NCI-H2196 treated with DMSO at 0.1 percent for 48 hours (cell line): ENCODE measurements around the gene PCDHGC5.

Experiments used
- DNase-seq: peaks from one replicate; lab custom pipeline; 2025; ENCODE audit not compliant: unreplicated experiment; lab: John Stamatoyannopoulos, UW

Gene PCDHGC5

GRCh38 chr5:141488591-141489561 is at the start of gene PCDHGC5:
PCDHGC5 (plus strand) TSS chr5:141489081; CDS start chr5:141489241, 160 bp downstream.
- no peak for DNase-seq

DNA sequence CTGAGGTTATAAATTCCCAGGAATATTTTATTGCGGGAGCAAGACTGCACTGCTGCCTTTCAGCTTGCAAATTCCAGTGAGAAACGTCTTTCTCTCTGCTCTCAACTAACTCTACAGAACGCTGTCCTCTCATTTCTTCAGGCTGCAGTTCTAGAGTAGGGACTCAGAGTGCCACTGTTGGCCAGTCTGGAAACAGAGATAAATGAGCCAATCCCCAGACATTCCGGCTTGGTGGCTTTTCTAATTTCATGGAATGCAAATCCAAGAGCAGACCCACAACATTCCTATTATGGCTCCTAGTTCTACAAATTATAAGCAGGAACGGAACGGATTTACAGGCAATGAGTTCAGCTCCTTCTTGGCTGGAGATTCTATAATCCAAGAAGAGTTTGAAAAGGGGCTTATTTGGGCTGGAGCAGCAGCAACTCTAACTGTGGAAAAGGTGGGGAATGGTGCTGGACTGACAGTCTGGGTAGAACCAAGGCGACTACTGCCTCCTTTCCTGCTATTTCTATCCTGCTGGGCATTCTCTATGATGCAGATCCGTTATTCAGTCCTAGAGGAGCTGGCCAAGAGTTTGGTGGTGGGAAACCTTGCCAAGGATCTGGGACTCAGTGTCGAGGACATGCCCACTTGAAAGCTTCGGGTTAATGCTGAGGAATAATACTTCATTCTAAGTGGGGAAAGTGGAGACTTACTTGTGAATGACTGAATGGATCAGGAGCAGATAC is 49.3 kb upstream of the PCDHGC5 start:
- no peak for DNase-seq

DNA sequence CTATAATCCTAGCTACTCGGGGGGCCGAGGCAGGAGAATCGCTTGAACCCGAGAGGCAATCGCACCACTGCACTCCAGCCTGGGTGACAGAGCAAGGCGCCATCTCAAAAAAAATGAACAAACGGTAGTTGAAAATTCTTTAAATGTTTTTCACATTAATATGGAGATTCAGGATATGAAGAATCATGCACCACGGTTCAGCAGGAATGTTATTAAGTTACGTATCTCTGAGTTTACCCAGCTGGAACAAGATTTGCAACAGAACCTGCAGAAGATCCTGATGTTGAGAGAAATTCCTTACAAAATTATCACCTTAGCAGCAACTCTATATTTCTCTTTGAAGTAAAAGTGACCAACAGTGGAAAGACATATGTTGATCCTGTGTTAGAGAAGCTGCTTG is 48.5 kb upstream of the PCDHGC5 start:
- no peak for DNase-seq

DNA sequence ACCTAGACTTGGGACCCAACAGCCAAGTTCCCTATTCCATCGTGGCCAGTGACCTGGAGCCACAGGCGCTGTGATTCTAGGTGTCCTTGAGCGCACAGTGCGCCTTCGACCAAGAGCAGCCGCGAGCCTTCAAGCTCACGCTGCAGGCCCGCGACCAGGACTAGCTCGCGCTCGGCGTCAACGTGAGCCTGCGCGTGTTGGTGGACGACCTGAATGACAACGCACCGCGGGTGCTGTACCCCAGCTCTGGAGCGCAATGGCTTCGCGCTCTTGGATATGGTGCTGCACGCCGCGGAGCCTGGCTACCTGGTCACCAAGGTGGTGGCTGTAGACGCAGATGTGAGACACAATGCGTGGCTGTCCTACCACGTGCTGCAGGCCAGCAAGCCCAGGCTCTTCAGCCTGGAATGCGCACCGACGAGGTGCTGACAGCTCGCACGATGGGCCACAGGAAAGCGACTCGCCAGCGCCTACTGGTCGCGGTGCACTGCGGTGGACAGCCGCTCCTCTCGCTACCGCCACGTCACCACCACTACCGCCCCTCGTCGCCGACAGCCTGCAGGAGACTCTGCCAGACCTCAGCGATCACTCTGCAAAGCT is 47.2 kb upstream of the PCDHGC5 start:
- no peak for DNase-seq

- DNase-seq: no peak
Measured at GRCh38 chr5:141465351-141465750, 23.5 kb upstream of the PCDHGC5 start.

GRCh38 chr5:141475625-141476131 is 13.2 kb upstream of the PCDHGC5 start, which contains the start of gene PCDHGC3:
PCDHGC3 (plus strand) TSS chr5:141475966; CDS start chr5:141476117, 151 bp downstream.
- peak; percentile 87 for DNase-seq

DNA sequence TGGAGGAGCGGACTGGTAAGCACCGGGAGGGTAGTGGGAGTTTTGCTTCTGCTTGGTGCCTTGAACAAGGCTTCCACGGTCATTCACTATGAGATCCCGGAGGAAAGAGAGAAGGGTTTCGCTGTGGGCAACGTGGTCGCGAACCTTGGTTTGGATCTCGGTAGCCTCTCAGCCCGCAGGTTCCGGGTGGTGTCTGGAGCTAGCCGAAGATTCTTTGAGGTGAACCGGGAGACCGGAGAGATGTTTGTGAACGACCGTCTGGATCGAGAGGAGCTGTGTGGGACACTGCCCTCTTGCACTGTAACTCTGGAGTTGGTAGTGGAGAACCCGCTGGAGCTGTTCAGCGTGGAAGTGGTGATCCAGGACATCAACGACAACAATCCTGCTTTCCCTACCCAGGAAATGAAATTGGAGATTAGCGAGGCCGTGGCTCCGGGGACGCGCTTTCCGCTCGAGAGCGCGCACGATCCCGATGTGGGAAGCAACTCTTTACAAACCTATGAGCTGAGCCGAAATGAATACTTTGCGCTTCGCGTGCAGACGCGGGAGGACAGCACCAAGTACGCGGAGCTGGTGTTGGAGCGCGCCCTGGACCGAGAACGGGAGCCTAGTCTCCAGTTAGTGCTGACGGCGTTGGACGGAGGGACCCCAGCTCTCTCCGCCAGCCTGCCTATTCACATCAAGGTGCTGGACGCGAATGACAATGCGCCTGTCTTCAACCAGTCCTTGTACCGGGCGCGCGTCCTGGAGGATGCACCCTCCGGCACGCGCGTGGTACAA is 12.6 kb upstream of the PCDHGC5 start:
- DNase-seq: no peak

GRCh38 chr5:141477044-141477575 is 11.8 kb upstream of the PCDHGC5 start:
- DNase-seq: no peak

- no peak for DNase-seq
Measured at GRCh38 chr5:141477815-141478214, 11.1 kb upstream of the PCDHGC5 start.

DNA sequence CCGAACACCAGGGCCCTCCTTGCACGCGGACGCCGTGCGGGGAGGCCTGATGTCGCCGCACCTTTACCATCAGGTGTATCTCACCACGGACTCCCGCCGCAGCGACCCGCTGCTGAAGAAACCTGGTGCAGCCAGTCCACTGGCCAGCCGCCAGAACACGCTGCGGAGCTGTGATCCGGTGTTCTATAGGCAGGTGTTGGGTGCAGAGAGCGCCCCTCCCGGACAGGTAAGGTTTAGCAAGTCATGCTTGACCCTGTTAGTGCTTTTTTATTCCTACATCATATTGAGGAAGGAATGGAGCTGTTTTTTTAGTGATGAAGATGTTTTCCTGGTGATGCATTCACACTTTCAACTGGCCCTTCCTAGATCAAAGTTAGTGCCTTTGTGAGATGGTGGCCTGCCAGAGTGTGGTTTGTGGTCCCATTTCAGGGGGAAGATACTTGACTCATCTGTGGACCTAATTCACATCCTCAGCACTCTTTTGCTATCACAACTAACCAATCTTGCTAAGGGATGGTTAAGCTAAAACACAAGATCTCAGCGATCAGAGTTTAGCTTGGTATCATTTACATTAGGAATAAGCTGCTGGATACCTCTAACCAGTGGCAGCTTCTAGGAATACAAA is 10.4 kb upstream of the PCDHGC5 start:
- no peak for DNase-seq

DNA sequence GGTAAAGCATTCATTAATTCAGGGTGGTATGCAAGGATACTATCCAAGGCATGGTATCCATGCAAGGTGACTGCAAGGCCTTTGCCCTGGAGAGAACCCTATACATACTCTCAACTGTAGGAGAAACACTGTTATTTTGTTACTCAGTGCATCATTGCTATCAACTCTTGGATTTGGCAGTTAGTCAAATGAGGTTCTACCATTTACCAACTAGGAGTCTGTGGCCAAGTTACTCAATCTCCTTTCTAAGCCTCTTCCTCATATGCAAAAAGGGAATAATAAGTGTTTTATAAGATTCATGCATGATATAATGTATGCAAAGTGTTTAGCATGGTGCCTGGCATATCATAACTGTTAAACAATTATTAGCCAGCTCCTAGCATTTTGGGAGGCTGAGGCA is 9.1 kb upstream of the PCDHGC5 start:
- DNase-seq: no peak

DNA sequence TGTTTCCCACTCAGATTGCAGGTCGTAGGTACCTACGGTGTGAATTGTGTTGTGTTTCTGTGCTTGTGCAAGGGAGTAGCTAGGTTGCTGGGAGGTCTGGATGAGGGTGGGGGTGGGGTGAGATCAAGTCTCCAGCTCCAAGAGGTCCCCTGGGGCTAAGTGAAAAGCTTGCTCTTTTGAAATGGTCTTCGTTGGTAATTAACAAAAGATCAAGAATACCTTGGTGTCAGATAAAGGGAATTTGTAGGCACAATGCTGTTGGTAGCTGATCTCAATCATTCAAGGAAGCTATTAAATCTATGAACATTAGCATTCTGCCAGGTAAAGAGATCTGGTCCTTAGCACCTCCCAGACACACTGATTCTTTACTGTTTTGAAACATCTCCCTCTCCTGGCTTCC is 5.0 kb upstream of the PCDHGC5 start:
- DNase-seq: no peak

GRCh38 chr5:141484310-141484640 is 4.6 kb upstream of the PCDHGC5 start:
- DNase-seq: no peak

DNA sequence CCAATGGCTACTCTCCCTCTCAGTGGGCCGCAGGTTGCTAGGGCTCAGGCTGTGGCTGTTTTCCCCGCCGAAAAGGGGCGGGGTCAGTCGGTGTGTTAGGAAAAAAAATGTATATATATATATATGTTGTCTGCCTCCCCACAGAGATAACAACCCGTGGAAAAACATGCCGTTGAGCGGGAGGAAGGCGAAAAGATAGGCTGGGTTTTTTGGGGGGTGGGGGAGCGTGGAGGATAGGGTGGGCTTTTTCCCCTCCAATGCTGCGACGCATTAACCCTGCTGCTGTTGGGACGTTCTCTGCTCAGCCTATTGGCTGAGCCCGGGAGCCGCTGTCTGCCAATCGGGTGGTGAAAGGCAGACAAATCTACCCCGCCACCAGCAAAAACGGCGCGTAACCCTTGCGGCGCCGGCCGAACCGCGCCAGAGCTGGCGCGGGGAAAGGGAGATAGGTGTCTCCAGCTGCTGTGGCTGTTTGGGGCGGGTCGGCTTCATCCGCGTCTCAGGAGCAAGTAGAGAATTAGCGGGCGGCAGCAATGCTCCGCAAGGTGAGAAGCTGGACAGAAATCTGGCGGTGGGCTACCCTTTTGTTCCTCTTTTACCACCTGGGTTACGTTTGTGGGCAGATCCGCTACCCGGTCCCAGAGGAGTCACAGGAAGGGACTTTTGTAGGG is 4.1 kb upstream of the PCDHGC5 start, which contains the start of gene PCDHGC4:
TSS of gene PCDHGC4 (plus strand) at position 390 of the 671 bp plus-strand sequence. CDS start at position 534, 144 bp downstream.
- no peak for DNase-seq

DNA sequence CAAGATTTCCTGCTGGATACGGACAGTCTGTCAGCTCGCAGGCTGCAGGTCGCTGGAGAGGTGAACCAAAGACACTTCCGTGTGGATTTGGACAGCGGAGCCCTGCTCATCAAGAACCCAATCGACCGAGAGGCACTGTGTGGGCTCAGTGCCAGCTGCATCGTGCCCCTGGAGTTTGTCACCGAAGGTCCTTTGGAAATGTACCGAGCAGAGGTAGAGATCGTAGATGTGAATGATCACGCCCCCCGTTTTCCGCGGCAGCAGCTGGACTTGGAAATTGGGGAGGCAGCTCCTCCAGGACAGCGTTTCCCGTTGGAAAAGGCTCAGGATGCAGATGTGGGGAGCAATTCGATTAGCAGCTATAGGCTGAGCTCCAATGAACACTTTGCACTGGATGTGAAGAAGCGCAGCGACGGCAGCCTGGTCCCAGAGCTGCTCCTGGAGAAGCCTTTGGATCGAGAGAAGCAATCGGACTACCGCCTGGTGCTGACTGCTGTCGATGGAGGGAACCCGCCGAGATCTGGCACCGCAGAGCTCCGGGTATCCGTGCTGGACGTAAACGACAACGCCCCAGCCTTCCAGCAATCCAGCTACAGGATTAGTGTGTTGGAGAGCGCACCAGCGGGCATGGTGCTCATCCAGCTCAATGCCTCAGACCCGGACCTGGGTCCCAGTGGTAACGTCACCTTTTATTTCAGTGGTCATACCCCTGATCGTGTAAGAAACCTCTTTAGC is 3.4 kb upstream of the PCDHGC5 start:
- no peak for DNase-seq

DNA sequence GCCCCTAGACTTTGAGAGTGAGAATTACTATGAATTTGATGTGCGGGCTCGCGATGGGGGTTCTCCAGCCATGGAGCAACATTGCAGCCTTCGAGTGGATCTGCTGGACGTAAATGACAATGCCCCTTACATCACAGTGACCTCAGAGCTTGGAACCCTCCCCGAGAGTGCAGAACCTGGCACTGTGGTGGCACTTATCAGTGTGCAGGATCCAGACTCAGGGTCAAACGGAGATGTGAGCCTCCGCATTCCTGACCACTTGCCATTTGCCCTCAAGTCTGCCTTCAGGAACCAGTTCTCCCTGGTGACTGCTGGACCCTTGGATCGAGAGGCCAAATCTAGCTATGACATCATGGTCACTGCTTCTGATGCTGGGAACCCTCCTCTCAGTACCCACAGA is 2.8 kb upstream of the PCDHGC5 start:
- DNase-seq: no peak

GRCh38 chr5:141487131-141487530 is 1.8 kb upstream of the PCDHGC5 start:
- no peak for DNase-seq

DNA sequence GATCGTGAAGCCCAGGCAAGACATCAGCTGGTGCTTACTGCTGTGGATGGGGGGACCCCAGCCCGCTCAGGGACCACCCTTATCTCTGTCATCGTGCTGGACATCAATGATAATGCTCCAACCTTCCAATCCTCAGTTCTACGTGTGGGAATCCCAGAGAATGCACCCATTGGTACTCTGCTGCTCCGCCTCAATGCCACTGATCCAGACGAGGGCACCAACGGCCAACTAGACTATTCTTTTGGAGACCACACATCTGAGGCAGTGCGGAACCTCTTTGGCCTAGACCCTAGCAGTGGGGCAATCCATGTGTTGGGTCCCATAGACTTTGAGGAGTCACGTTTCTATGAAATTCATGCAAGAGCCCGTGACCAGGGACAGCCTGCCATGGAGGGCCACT is 960 bp downstream of the PCDHGC5 start:
- no peak for DNase-seq

GRCh38 chr5:141490271-141490670 is 1.4 kb downstream of the PCDHGC5 start:
- DNase-seq: no peak
